Measurements from ENCODE around the gene TVP23C. TPM values are rescaled to one million over a fixed set of nuclear protein-coding genes. Genes with fewer than 3 reads are reported as not detected.
"Not testable (repeated sequence)": the region's sequence is repeated elsewhere in the genome, so short reads cannot be mapped to it uniquely, and the experiment has no call there.

The TVP23C gene
- total RNA-seq, 4 donors from 2014 or later: 19.4 to 62.4 (median 44.7) TPM

DNA sequence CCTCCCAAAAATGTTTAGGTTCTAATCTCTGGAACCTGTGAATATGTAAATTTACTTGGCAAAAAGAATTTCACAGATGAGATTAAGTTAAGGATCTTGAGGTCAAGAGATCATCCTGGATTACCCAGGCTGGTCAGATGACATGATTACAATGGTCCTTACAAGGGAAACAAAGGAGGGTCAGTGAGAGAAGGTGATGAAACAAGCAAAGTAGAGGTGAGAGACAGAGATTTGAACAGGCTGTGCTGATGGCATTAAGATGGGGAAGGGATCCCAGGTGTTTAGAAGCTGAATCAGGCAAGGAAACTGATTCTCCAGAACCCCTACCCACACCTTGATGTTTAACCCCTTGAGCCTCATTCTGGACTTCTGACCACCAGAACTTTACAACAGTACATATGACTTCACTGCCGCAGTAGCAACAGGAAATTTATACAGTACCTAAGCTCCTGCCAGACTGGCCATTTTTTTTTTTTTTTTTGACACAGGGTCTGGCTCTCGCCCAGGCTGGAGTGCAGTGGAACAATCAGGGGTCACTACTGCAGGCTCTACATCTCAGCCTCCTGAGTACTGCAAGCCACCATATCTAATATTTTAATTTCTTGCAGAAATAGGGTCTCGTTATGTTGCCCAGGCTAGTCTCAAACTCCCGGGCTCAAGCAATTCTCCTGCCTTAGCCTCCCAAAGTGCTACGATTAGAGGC is 4.7 kb downstream of the TVP23C start:
- H3K36me3 ChIP-seq; H3K27ac ChIP-seq; intact Hi-C loops (cut with DNase I; ENCODE audit: low total_unique reads); H3K27me3 ChIP-seq; DNase-seq; H3K4me3 ChIP-seq; H3K4me1 ChIP-seq; H3K9me3 ChIP-seq: not testable (repeated sequence)

DNA sequence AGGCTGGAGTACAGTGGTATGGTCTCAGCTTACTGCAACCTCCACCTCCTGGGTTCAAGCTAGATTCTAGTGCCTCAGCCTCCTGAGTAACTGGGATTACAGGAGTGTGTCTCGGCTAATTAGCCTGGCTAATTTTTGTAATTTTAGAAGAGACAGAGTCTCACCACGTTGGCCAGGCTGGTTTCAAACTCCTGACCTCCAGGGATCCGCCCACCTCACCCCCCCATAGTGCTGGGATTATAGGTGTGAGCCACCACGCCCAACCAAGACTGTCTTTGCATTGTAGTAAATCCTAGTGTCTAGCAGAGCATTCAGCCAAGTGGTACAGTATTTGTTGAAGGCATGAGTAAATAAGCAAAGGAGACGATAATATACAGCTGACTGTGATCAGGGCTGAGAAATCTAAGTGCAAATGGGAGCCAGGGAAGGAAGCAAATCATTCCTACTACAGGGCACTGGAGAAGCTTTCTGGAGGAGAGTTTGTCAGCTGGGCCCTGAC is 5.9 kb downstream of the TVP23C start:
- intact Hi-C loops (cut with DNase I; ENCODE audit: low total_unique reads); H3K36me3 ChIP-seq; H3K27me3 ChIP-seq; H3K4me1 ChIP-seq; H3K4me3 ChIP-seq; H3K27ac ChIP-seq; DNase-seq; H3K9me3 ChIP-seq: not testable (repeated sequence)

DNA sequence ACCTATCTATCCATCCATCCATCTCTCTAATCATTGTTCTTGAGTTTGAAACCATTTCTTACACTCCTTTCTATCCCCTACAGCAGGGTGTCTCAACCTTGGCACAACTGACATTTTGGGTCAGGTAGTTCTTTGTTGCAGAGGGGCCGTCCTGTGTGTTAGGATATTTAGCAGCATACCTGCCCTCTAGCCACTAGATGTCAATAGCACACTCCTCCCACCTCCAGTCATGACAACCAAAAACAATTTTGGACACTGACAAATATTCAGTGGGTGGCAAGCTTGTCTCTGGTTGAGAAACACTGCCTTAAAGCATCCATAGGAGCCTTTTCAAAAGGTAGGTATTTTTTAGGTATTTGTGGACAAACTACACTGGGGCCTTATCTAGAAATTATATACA is 10.4 kb downstream of the TVP23C start:
- H3K27me3 ChIP-seq; H3K4me3 ChIP-seq; intact Hi-C loops (cut with DNase I; ENCODE audit: low total_unique reads); H3K9me3 ChIP-seq; H3K36me3 ChIP-seq; H3K4me1 ChIP-seq; H3K27ac ChIP-seq; DNase-seq: not testable (repeated sequence)

DNA sequence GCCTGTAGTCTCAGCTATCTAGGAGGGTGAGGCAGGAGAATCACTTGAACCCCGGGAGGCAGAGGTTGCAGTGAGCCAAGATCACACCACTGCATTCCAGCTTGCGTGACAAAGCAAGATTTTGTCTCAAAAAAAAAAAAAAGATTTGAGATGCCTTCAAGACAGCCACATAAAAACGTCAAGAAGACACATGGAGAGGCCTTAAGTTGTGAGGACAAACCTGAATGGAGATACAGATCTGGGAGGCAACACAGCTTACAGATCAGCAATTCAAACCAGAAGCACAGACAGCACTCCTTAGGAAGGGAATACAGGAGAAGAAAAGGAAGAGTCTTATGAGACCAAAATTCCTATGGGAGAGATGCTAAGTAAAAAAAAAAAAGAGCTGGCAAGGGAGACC is 13.7 kb downstream of the TVP23C start:
- H3K4me1 ChIP-seq; DNase-seq; intact Hi-C loops (cut with DNase I; ENCODE audit: low total_unique reads); H3K27ac ChIP-seq; H3K27me3 ChIP-seq; H3K4me3 ChIP-seq; H3K36me3 ChIP-seq; H3K9me3 ChIP-seq: not testable (repeated sequence)

DNA sequence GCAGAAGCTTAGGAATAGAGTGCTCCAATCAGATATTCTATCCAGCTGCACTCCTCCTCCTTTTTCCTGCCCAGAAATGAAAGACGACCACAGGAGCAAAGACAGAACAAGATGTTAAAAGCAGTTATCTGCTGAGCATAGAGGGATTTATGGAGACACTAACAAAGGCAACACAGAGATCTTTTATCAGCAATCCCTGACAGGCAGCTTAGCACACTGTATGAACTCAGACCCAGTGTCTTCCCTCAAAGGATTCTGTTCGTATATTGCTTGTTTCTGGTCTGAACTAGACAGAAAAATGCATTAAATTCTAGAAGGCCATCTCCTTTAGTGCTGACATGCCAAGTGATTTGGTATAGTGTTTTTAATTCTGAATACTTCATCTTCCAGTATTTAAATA is 16.7 kb downstream of the TVP23C start:
- DNase-seq; H3K9me3 ChIP-seq; H3K36me3 ChIP-seq; H3K27ac ChIP-seq; intact Hi-C loops (cut with DNase I; ENCODE audit: low total_unique reads); H3K4me1 ChIP-seq; H3K27me3 ChIP-seq; H3K4me3 ChIP-seq: not testable (repeated sequence)

DNA sequence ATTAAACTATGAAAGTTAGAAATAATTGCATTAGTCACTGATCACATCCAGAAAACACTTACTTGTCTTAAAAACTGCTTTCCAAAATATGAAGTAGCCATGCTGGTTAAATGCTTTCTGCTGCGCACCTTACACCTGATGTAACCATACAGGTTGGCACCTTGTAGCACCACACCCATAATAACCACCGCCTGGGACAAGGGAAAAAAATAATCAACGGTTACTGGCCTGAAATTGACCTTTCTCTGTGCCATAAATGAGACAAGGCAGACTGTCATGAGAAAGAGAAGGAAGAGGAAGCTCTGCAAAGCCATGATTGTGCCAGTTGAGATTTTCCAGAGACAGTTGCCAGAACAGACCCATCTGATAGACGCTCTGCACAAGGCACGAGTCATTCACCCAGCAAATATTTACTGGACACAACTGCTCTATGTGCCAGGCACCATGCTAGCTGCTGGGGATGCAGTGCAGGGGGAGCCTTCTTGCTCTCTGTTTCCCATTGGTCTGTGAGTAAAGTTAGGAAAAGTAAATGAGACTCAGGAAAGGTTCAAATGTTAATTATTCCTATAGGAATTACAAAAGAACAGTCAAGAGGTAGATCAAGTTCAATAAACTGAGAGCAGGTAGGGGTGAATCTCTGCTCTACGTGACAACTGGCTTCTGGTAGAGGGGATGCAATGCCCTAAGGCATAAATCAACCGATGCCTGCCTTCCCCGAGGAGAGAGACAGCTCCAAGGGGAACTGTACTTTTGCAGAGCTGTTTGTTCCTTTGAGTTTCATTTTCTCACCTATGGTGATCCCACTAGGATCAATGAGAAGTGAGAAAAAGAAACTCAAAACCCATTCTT is 22.7 kb downstream of the TVP23C start:
- intact Hi-C loops (cut with DNase I; ENCODE audit: low total_unique reads); H3K36me3 ChIP-seq; H3K27me3 ChIP-seq; H3K9me3 ChIP-seq; H3K4me1 ChIP-seq; H3K4me3 ChIP-seq; DNase-seq; H3K27ac ChIP-seq: not testable (repeated sequence)

DNA sequence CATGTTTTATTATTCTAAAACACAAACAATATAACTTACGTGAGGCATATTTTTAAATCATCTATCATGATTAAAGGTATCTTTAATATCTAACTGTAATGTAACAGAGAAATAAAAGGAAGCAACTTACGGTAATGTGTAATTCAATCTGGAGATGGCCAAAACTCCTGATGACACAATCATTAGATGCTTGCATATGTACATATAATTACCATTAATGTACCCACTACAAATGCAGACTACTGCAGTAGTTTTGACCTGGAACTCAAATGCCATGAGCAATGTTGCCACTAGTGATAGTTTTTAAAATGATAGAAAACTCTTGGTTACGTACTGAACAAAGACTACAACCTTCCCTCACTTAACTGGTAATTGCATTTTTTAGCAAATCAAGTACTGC is 30.2 kb downstream of the TVP23C start:
- intact Hi-C loops (cut with DNase I; ENCODE audit: low total_unique reads); DNase-seq; H3K4me3 ChIP-seq; H3K27ac ChIP-seq; H3K9me3 ChIP-seq; H3K4me1 ChIP-seq; H3K36me3 ChIP-seq; H3K27me3 ChIP-seq: not testable (repeated sequence)

DNA sequence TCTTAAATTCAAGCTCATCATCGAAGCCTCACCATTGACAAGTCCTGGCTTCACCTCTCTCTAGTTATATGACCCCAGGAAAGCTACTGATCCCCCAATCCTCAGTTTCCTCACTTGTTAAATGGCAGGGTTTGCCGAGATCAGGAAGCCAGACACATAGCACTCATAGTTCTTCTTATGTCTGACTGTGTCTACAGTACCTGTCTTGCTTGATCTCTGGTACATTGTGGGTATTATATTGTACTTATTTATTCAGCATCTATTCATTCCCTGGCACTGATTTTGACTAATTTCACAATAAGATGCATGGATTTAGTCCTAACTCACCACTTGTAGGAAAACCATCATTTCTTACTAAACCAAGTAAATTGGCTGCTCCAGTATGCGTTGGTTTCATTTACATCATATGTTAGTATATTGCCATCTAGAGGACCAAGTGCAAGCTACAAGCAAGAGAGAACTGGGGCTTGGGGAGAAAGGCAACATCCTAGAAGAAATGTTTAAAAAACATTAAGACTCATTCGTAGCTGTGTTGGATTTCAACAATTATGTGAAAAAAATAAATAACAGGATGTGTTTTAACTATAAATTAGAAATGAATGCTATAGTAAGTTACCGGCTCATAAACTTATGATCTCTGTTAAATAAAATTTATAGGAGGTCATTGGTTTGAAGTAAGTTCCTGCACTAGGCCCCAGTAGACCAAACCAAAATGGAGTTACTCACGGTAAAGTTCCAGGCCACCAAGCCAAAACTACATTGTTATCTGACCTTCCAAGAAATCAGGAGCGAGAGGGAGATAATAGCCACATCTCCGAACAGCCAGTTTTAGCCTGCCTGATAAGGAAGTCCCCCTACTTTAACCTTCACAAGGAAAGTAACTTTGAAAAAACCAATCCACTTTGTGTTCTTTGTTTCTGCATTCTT is 36.7 kb downstream of the TVP23C start:
- DNase-seq: peak in 1 of 2 donors; percentile 36
- H3K36me3 ChIP-seq; intact Hi-C loops (cut with DNase I; ENCODE audit: low total_unique reads); H3K4me3 ChIP-seq; H3K27ac ChIP-seq; H3K27me3 ChIP-seq; H3K4me1 ChIP-seq; H3K9me3 ChIP-seq: not testable (repeated sequence)
- TF ChIP-seq, protein P1, sequence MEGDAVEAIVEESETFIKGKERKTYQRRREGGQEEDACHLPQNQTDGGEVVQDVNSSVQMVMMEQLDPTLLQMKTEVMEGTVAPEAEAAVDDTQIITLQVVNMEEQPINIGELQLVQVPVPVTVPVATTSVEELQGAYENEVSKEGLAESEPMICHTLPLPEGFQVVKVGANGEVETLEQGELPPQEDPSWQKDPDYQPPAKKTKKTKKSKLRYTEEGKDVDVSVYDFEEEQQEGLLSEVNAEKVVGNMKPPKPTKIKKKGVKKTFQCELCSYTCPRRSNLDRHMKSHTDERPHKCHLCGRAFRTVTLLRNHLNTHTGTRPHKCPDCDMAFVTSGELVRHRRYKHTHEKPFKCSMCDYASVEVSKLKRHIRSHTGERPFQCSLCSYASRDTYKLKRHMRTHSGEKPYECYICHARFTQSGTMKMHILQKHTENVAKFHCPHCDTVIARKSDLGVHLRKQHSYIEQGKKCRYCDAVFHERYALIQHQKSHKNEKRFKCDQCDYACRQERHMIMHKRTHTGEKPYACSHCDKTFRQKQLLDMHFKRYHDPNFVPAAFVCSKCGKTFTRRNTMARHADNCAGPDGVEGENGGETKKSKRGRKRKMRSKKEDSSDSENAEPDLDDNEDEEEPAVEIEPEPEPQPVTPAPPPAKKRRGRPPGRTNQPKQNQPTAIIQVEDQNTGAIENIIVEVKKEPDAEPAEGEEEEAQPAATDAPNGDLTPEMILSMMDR (IDR thresholded peaks at IDR 0.05): peak; percentile 58 to 71 (median 61)

DNA sequence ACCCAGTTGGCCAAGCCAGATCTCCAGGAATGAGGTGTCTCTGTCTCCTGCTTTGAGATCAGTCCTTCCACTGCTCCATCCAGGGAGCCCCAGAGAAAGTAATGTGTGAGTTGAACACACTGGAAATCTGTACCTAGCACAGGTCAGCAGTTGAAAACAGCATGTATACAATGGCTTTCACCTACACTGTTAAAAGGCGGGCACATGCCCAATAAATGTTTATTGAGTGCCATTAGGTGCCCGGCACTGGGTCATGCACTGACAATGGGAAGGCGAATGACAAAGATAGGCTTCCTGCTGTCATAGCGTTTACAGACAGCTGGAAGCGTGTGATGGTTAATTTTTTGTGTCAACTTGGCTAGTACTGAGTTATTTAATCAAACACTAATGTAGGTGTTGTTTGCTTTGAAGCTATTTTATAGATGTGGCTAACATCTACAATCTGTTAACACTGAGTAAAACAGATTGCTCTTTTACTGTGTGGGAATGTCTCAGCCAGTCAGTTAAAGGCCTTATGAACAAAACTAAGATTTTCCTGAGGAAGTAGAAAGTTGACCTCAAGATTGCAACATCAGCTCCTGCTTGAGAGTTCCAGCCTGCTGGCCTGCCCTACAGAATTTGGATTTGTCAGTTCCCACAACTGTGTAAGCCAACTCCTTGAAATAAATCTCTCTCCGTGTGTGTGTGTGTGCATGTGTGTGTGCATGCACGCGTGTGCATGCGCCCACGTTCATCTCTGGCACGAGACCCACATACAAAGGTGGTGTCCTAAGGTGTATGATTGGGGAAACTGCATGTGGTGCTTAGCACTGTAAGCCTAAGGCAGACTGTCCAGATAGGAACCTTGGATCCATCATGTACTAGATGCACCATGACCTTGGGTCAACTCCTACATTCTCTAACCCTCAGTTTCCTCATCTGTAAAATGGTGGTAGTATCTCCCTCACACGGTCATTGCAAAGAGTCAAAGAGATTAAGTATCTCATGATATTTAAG is 38.0 kb downstream of the TVP23C start:
- H3K36me3 ChIP-seq; H3K4me3 ChIP-seq; H3K9me3 ChIP-seq; H3K27me3 ChIP-seq; intact Hi-C loops (cut with DNase I; ENCODE audit: low total_unique reads); H3K4me1 ChIP-seq: not testable (repeated sequence)
- peak in 1 of 2 donors; percentile 36 for DNase-seq
- peak overlapping the region in 1 of 2 donors; percentile 20 for H3K27ac ChIP-seq

Measured in uterus (tissue), 4 donors.